ENCODE measurements around the gene PMPCA.
"Not testable (repeated sequence)": the region's sequence is repeated elsewhere in the genome, so short reads cannot be mapped to it uniquely, and the experiment has no call there.

Gene PMPCA

DNA sequence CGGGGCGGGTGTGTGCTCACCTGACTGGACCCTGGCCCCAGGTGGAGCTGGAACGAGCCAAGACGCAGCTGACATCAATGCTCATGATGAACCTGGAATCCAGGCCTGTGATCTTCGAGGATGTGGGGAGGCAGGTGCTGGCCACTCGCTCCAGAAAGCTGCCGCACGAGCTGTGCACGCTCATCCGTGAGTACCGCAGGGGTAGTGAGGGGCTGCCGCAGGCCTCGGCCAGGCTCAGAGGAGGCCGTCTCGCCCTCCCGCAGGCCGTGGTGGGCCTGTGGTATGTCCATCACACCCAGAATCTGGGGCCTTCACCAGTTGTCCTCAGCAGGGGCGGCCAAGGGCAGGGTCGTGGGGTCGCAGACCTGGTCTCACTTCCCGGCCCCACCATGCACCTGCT, 11.3 kb downstream of the PMPCA start:
- in situ Hi-C loops (cut with MboI; ENCODE audit: low pct_unique_long_range_greater_than_20kb, low sequenced_read_pairs, unreplicated experiment) = no loop called here

DNA sequence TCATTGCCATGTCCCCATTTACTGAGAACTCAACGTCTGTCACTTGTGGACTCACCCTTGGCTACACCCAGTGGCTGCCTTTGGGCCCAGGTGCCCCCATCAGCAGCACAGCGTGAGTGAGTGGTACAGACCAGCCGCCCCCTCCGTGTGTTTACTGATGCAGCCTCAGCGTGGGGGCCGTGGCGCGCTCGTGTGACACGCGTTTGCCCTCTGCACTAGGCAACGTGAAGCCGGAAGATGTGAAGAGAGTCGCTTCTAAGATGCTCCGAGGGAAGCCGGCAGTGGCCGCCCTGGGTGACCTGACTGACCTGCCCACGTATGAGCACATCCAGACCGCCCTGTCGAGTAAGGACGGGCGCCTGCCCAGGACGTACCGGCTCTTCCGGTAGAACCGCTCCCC, 12.4 kb downstream of the PMPCA start:
- TF ChIP-seq, protein P1, sequence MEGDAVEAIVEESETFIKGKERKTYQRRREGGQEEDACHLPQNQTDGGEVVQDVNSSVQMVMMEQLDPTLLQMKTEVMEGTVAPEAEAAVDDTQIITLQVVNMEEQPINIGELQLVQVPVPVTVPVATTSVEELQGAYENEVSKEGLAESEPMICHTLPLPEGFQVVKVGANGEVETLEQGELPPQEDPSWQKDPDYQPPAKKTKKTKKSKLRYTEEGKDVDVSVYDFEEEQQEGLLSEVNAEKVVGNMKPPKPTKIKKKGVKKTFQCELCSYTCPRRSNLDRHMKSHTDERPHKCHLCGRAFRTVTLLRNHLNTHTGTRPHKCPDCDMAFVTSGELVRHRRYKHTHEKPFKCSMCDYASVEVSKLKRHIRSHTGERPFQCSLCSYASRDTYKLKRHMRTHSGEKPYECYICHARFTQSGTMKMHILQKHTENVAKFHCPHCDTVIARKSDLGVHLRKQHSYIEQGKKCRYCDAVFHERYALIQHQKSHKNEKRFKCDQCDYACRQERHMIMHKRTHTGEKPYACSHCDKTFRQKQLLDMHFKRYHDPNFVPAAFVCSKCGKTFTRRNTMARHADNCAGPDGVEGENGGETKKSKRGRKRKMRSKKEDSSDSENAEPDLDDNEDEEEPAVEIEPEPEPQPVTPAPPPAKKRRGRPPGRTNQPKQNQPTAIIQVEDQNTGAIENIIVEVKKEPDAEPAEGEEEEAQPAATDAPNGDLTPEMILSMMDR (IDR thresholded peaks at IDR 0.05; ENCODE audit: extremely low read depth, insufficient read depth, missing control alignments) = no peak
- in situ Hi-C loops (cut with MboI; ENCODE audit: low pct_unique_long_range_greater_than_20kb, low sequenced_read_pairs, unreplicated experiment) = no loop called here

More for the DNA sequence above, 11.3 kb downstream of the PMPCA start:
- TF ChIP-seq, protein P1 (IDR thresholded peaks at IDR 0.05; ENCODE audit: extremely low read depth, insufficient read depth, missing control alignments) = no peak
- no peak for DNase-seq (ENCODE audit: low spot score)

DNA sequence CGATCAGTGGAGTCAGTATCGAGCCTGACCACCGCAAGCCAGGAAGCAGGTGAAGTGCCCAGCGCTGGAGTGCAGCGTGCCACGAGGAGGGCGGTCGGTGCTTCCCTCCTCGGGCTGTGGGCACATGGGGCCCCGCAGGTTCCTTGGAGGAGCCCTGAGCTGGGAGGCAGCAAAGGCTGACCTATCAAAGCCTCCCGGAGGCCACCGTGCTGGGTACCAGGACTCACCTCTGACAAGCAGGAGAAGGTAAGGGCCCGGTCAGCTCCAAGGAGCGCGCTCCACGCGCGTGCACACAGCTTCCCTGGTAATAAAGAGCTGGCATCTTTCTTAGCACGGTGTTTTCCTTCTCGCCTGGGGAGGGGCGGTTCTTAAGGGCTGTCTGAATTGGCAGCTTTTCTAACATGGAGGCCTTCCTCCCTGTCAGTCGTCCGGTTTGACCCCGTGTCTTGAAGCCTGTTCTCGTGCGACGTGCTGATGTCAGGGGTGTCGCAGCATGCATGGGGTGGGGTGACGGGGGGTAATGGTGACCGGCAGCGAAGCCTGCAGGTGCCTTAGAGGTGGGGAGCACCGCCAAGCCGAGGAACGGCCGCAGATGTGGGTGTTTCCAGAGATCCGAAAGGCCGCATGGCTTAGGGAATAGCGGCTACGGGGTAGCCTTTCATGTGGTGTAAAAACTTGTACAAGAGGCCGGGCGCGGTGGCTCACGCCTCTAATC, 13.1 kb downstream of the PMPCA start:
- in situ Hi-C loops (cut with MboI; ENCODE audit: low pct_unique_long_range_greater_than_20kb, low sequenced_read_pairs, unreplicated experiment) = no loop called here
- TF ChIP-seq, protein P1 (IDR thresholded peaks at IDR 0.05; ENCODE audit: extremely low read depth, insufficient read depth, missing control alignments) = no peak
- DNase-seq (ENCODE audit: low spot score) = no peak

More for the DNA sequence above, 12.4 kb downstream of the PMPCA start:
- no peak for DNase-seq (ENCODE audit: low spot score)

DNA sequence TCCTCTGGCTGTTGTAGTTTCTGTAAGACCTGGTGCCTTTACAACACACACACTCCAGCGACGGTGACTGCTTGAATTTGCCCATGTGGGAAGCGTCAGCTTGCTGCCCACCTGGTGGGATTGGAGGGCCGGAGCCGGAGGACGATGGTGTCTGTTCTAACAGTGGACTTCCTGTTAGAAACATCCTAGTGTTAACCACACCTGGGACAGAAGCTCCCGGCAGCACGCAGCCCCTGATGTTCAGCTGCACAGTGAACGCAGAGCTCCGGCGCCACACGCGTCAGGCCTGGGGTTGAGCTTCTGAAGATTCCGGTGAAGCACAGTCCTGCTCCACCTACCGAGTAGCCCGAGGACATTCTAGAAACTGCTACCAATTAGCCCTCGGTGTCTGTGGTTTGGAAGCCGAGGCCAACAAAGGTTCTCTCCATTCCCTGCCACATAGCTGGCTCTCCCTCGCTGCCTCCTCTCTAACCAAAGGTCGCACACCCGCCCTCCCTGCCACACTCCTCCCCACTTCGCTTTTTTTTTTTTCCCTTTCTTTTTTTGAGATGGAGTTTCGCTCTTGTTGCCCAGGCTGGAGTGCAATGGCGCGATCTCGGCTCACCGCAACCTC, 14.4 kb downstream of the PMPCA start:
- in situ Hi-C loops (cut with MboI; ENCODE audit: low pct_unique_long_range_greater_than_20kb, low sequenced_read_pairs, unreplicated experiment) = no loop called here
- TF ChIP-seq, protein P1 (IDR thresholded peaks at IDR 0.05; ENCODE audit: extremely low read depth, insufficient read depth, missing control alignments) = no peak
- no peak for DNase-seq (ENCODE audit: low spot score)

DNA sequence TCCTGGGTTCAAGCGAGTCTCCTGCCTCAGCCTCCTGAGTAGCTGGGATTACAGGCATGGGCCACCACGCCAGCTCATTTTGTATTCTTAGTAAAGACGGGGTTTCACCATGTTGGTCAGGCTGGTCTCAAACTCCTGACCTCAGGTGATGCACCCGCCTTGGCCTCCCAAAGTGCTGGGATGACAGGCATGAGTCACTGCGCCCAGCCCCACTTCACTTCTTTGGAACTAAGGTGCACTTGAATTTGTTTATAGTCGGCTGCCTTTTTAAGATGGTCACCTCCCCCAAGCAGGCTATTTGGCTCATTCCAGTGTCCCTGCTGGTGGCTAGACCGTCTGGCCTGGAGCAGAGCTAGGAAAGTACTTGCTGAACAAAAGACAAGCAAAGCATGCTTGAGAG, 14.9 kb downstream of the PMPCA start:
- DNase-seq (ENCODE audit: low spot score); in situ Hi-C loops (cut with MboI; ENCODE audit: low pct_unique_long_range_greater_than_20kb, low sequenced_read_pairs, unreplicated experiment): not testable (repeated sequence)

DNA sequence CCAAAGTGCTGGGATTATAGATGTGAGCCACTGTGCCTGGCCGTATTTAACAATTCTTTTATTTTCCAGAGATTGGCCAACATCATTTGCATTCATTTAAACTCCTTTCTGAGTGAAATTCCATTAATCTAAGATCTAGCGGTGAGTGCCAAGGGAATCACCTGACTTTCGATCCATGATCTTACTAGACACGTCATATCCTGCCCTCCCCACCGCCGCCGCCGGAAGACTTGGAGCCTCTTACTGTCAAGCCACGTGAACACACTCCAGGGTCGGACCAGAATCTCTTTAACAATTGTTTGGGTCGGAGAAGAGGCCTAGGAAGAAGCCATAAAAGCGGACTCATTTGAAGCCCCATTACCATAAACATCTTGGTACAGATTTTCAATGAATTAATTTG, 16.3 kb downstream of the PMPCA start:
- TF ChIP-seq, protein P1 (IDR thresholded peaks at IDR 0.05; ENCODE audit: extremely low read depth, insufficient read depth, missing control alignments) = no peak
- in situ Hi-C loops (cut with MboI; ENCODE audit: low pct_unique_long_range_greater_than_20kb, low sequenced_read_pairs, unreplicated experiment) = no loop called here
- no peak for DNase-seq (ENCODE audit: low spot score)

DNA sequence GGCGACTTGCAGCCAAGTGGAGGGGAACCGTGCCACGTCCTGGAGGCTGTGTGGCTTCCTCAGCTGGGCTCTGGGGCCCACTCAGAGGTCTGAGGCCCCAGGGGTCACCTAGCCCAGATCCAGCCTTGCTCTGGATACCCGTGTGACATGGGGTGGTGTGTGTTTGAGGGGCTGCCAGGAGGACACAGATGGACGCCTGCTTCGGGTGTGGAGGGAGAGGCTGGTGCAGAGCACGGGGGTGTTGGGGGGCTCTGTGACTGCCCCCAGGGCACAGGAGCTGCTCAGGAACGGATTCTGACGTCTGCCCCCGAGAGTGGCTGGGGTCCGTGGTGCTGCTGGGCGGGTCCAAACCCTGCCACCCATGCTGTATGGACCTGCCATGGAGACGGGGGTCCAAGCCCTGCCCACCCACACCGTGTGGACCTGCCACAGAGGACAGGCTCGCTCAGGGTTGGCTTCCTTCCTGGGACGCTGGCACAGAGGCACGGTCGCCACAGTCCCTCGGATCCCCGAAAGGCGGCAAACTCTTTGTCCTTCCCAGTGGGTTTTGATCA, 18.7 kb downstream of the PMPCA start:
- TF ChIP-seq, protein P1 (IDR thresholded peaks at IDR 0.05; ENCODE audit: extremely low read depth, insufficient read depth, missing control alignments) = no peak
- DNase-seq (ENCODE audit: low spot score) = no peak
- in situ Hi-C loops (cut with MboI; ENCODE audit: low pct_unique_long_range_greater_than_20kb, low sequenced_read_pairs, unreplicated experiment) = no loop called here
